Muscle of arm (tissue), 14 donors: ENCODE data around the gene CHODL. TPM values are rescaled to one million over a fixed set of nuclear protein-coding genes. Genes with fewer than 3 reads are reported as not detected.

ENCODE experiments used
- DNase-seq: peaks from one replicate; pipeline ENCODE4 v3.0.0-alpha.2; 2013
- long read RNA-seq, 11 donors: transcript quantifications; one replicate each; lab custom pipeline, GENCODE V29; 2026
- polyA plus RNA-seq, 12 donors: library from polyadenylated mRNA; unstranded; fragments of 120-200 nt; gene quantifications; one replicate each; pipeline ENCODE4 v1.2.1, GENCODE V29; 2013; ENCODE audit not compliant: insufficient read length in 12 of 12

CHODL gene
- 100 to 1,000 TPM in 10 of 12 donors, 10 to 100 TPM in 1, not detected in 1; 42.0 to 148 (median 119) TPM for polyA plus RNA-seq
- long read RNA-seq, donor 1, partial matches to known transcripts = 0 of 3 reads
- long read RNA-seq, donor 1, other reads (novel, unspliced or antisense) = 0 of 3 reads
- long read RNA-seq, donor 2, transcript CHODL-201 (6 exons, 2,548 nt) = major isoform, 94 of 100 reads
- long read RNA-seq, donor 2, partial matches to known transcripts = 6 of 100 reads
- long read RNA-seq, donor 2, other reads (novel, unspliced or antisense) = 0 of 100 reads
- long read RNA-seq, donor 3, transcript CHODL-201 (6 exons, 2,548 nt) = major isoform, 28 of 29 reads
- long read RNA-seq, donor 3, partial matches to known transcripts = 0 of 29 reads
- long read RNA-seq, donor 3, other reads (novel, unspliced or antisense) = 0 of 29 reads
- long read RNA-seq, donor 4, transcript CHODL-201 (6 exons, 2,548 nt) = major isoform, 19 of 19 reads
- long read RNA-seq, donor 4, partial matches to known transcripts = 0 of 19 reads
- long read RNA-seq, donor 4, other reads (novel, unspliced or antisense) = 0 of 19 reads
- long read RNA-seq, donor 5, transcript CHODL-201 (6 exons, 2,548 nt) = major isoform, 92 of 122 reads
- long read RNA-seq, donor 5, partial matches to known transcripts = 28 of 122 reads
- long read RNA-seq, donor 5, other reads (novel, unspliced or antisense) = 0 of 122 reads
- long read RNA-seq, donor 6, transcript CHODL-201 (6 exons, 2,548 nt) = major isoform, 35 of 35 reads
- long read RNA-seq, donor 6, partial matches to known transcripts = 0 of 35 reads
- long read RNA-seq, donor 6, other reads (novel, unspliced or antisense) = 0 of 35 reads
- long read RNA-seq, donor 7, transcript CHODL-201 (6 exons, 2,548 nt) = major isoform, 32 of 33 reads
- long read RNA-seq, donor 7, partial matches to known transcripts = 0 of 33 reads
- long read RNA-seq, donor 7, other reads (novel, unspliced or antisense) = 0 of 33 reads
- long read RNA-seq, donor 8, transcript CHODL-201 (6 exons, 2,548 nt) = major isoform, 60 of 73 reads
- long read RNA-seq, donor 8, partial matches to known transcripts = 13 of 73 reads
- long read RNA-seq, donor 8, other reads (novel, unspliced or antisense) = 0 of 73 reads
- long read RNA-seq, donor 9, transcript CHODL-201 (6 exons, 2,548 nt) = major isoform, 26 of 31 reads
- long read RNA-seq, donor 9, partial matches to known transcripts = 5 of 31 reads
- long read RNA-seq, donor 9, other reads (novel, unspliced or antisense) = 0 of 31 reads
- long read RNA-seq, donor 10, transcript CHODL-201 (6 exons, 2,548 nt) = major isoform, 53 of 62 reads
- long read RNA-seq, donor 10, partial matches to known transcripts = 6 of 62 reads
- long read RNA-seq, donor 10, other reads (novel, unspliced or antisense) = 0 of 62 reads
- long read RNA-seq, donor 11, transcript CHODL-201 (6 exons, 2,548 nt) = major isoform, 59 of 78 reads
- long read RNA-seq, donor 11, partial matches to known transcripts = 19 of 78 reads
- long read RNA-seq, donor 11, other reads (novel, unspliced or antisense) = 0 of 78 reads

- peak; percentile 75 for DNase-seq
Observed at GRCh38 chr21:18244671-18245463, at the start of gene CHODL. CHODL (plus strand) TSS chr21:18244833; CDS start chr21:18245224, 391 bp downstream.

GRCh38 chr21:18204931-18205330 is 39.7 kb upstream of the CHODL start:
- DNase-seq = no peak

GRCh38 chr21:18218331-18218730 is 26.3 kb upstream of the CHODL start:
- no peak for DNase-seq

- no peak for DNase-seq
Observed at GRCh38 chr21:18220498-18220897, 24.1 kb upstream of the CHODL start.

- no peak for DNase-seq
Observed at GRCh38 chr21:18222346-18222745, 22.3 kb upstream of the CHODL start.

GRCh38 chr21:18228060-18228739 is 16.4 kb upstream of the CHODL start:
- DNase-seq = no peak

- DNase-seq = no peak
Observed at GRCh38 chr21:18235545-18235944, 9.1 kb upstream of the CHODL start.

- peak; percentile 75 for DNase-seq
Observed at GRCh38 chr21:18245464-18245967, 883 bp downstream of the CHODL start.

GRCh38 chr21:18248171-18248570 is 3.5 kb downstream of the CHODL start:
- no peak for DNase-seq

GRCh38 chr21:18249672-18250071 is 5.0 kb downstream of the CHODL start:
- no peak for DNase-seq

- DNase-seq = no peak
Observed at GRCh38 chr21:18251065-18251464, 6.4 kb downstream of the CHODL start.

- peak; percentile 66 for DNase-seq
Observed at GRCh38 chr21:18252256-18252655, 7.6 kb downstream of the CHODL start.

GRCh38 chr21:18252680-18253079 is 8.0 kb downstream of the CHODL start:
- no peak for DNase-seq

- peak; percentile 65 for DNase-seq
Observed at GRCh38 chr21:18253221-18253620, 8.6 kb downstream of the CHODL start.

GRCh38 chr21:18253799-18254198 is 9.2 kb downstream of the CHODL start:
- DNase-seq = no peak

GRCh38 chr21:18265944-18266343 is 21.3 kb downstream of the CHODL start:
- no peak for DNase-seq

- DNase-seq = no peak
Observed at GRCh38 chr21:18267496-18267895, 22.9 kb downstream of the CHODL start.

- DNase-seq = no peak
Observed at GRCh38 chr21:18268906-18269305, 24.3 kb downstream of the CHODL start.

- no peak for DNase-seq
Observed at GRCh38 chr21:18269856-18270255, 25.2 kb downstream of the CHODL start.

- no peak for DNase-seq
Observed at GRCh38 chr21:18273400-18273799, 28.8 kb downstream of the CHODL start.
